K562 (cell line): ENCODE data around the gene HPCAL1. TPM values are rescaled to one million over a fixed set of nuclear protein-coding genes. Genes with fewer than 3 reads are reported as not detected.

Experiments used
- ATAC-seq: fragments of 200-7000 bp; cut with Tn5 transposase; 3 replicates; pipeline ENCODE4 v1.9.1; 2020; ENCODE audit warnings: moderate library complexity
- BruUV-seq: library from RNA; stranded (reverse); fragments of 400-500 nt; replicated peaks from 2 replicates; lab custom pipeline; 2021; lab: Mats Ljungman, UMichigan
- CTCF ChIA-PET: fragments of 300-600 bp; formaldehyde crosslinking; extraction: SDS; loops from one replicate; lab custom pipeline; 2021; ENCODE audit warnings: low intra/inter-chr PET ratio; lab: Yijun Ruan, JAX
- POLR2A ChIA-PET: fragments of 300-600, 350-650 bp; sonication (Branson Sonifier 250); formaldehyde crosslinking; extraction: SDS; loops from one replicate; lab custom pipeline; 2021; ENCODE audit warnings: antibody characterized with exemption, inconsistent platforms; lab: Yijun Ruan, JAX
- DNase-seq, 4 experiments: peaks; one replicate each; pipeline versions ENCODE4 v3.0.0 to v3.0.0-alpha.2; 2011 to 2018; ENCODE audit warnings: low spot score in 3 of 4, mixed read lengths in 3 of 4; ENCODE audit errors: extremely low read depth in 1 of 4
- FAIRE-seq: peaks from 2 replicates; lab custom pipeline; 2011; peaks lifted over from hg19 to GRCh38; lab: Jason Lieb, UNC
- H2AFZ ChIP-seq: 2 replicates; pipeline ENCODE4 v1.6.0; 2011; ENCODE audit warnings: low read depth, low read length, control low read depth, inconsistent platforms
- H3K27ac ChIP-seq: fragments of 200-600 bp; 3 replicates; pipeline ENCODE4 v1.8.0; 2011; ENCODE audit warnings: low read depth, mild to moderate bottlenecking, control low read depth, inconsistent platforms, low read length, moderate library complexity, mixed read lengths; ENCODE audit errors: extremely low read depth
- H3K27me3 ChIP-seq, 2 experiments: fragments of 300-600 bp in 1 of 2; 2 replicates in 1 of 2; 3 replicates in 1 of 2; pipeline versions ENCODE4 v1.6.0 to v1.8.0; 2011; ENCODE audit warnings: inconsistent platforms in 2 of 2, low read length in 2 of 2, mild to moderate bottlenecking in 1 of 2, mixed read lengths in 1 of 2, moderate library complexity in 1 of 2; ENCODE audit not compliant: control insufficient read depth in 2 of 2, insufficient read depth in 2 of 2
- H3K36me3 ChIP-seq: fragments of 300-600 bp; 3 replicates; pipeline ENCODE4 v1.8.0; 2011; ENCODE audit warnings: mild to moderate bottlenecking, low read length, inconsistent platforms; ENCODE audit not compliant: control insufficient read depth, insufficient read depth
- H3K4me1 ChIP-seq, 2 experiments: fragments of 200-600 bp in 1 of 2; replicated peaks in 1 of 2; 2 replicates in 1 of 2; 3 replicates in 1 of 2; pipeline versions ENCODE4 v1.5.1 to v1.8.0; 2011; ENCODE audit warnings: inconsistent platforms in 2 of 2, low read length in 2 of 2, mild to moderate bottlenecking in 1 of 2, mixed read lengths in 1 of 2, moderate library complexity in 1 of 2; ENCODE audit not compliant: control insufficient read depth in 2 of 2, insufficient read depth in 2 of 2
- H3K4me2 ChIP-seq: 2 replicates; pipeline ENCODE4 v1.6.1; 2011; ENCODE audit warnings: low read length, control low read depth, inconsistent platforms, mixed read lengths; ENCODE audit not compliant: insufficient read depth
- H3K4me3 ChIP-seq: fragments of 200-600 bp; sonication (generic), shearing (Covaris generic); 2 replicates; pipeline ENCODE4 v1.5.1; 2016; ENCODE audit warnings: control low read depth, inconsistent platforms
- H3K79me2 ChIP-seq: fragments of 200-600 bp; 3 replicates; pipeline ENCODE4 v1.8.0; 2011; ENCODE audit warnings: low read length, inconsistent platforms; ENCODE audit not compliant: control insufficient read depth, insufficient read depth
- H3K9ac ChIP-seq, 2 experiments: 2 replicates each; pipeline versions ENCODE4 v1.6.0 to v1.6.1; 2011; ENCODE audit warnings: low read depth in 2 of 2, low read length in 2 of 2, control low read depth in 1 of 2, inconsistent platforms in 1 of 2, mild to moderate bottlenecking in 1 of 2, mixed read lengths in 1 of 2; ENCODE audit not compliant: insufficient read depth in 1 of 2
- H3K9me1 ChIP-seq: one replicate; pipeline ENCODE4 v1.6.0; 2011; ENCODE audit warnings: inconsistent platforms, mild to moderate bottlenecking, low read length, moderate library complexity; ENCODE audit not compliant: control insufficient read depth, insufficient read depth
- H3K9me3 ChIP-seq: replicated peaks from 2 replicates; pipeline ENCODE4 v1.5.1; 2011; ENCODE audit warnings: low read depth, low read length, inconsistent platforms; ENCODE audit not compliant: control insufficient read depth, insufficient read depth
- H4K20me1 ChIP-seq: replicated peaks from 2 replicates; pipeline ENCODE4 v1.6.1; 2011; ENCODE audit warnings: low read length, inconsistent platforms, mixed read lengths; ENCODE audit not compliant: control insufficient read depth, insufficient read depth
- AFF4 ChIP-seq: sonication (generic); formaldehyde crosslinking; IDR thresholded peaks from 2 replicates; pipeline ENCODE4 v1.8.0; 2023; ENCODE audit warnings: mild to moderate bottlenecking, missing genetic modification reagents
- ATF3 ChIP-seq, 2 experiments: fragments of 450-650 bp in 1 of 2; sonication (generic) in 1 of 2; formaldehyde crosslinking in 1 of 2; IDR thresholded peaks in 1 of 2; conservative IDR thresholded peaks in 1 of 2; 2 replicates each; pipeline versions ENCODE4 v1.6.1 to v1.8.1; 2016 to 2023; ENCODE audit warnings: mild to moderate bottlenecking in 2 of 2, moderate library complexity in 2 of 2, inconsistent platforms in 1 of 2, missing genetic modification reagents in 1 of 2
- CTCFL ChIP-seq: IDR thresholded peaks from 2 replicates; pipeline ENCODE4 v1.6.1; 2011; ENCODE audit warnings: borderline replicate concordance, low read depth, mild to moderate bottlenecking, moderate library complexity, low read length; ENCODE audit not compliant: insufficient read depth, poor library complexity, severe bottlenecking
- FOS ChIP-seq: IDR thresholded peaks from 3 replicates; pipeline ENCODE4 v1.6.1; 2011; ENCODE audit not compliant: insufficient read length; ENCODE audit errors: extremely low read depth
- GABPB1 ChIP-seq: sonication (generic); formaldehyde crosslinking; IDR thresholded peaks from 2 replicates; pipeline ENCODE4 v1.8.0; 2022; ENCODE audit warnings: mild to moderate bottlenecking, missing genetic modification reagents
- KDM5B ChIP-seq: fragments of 200-600 bp; sonication (generic); IDR thresholded peaks from 2 replicates; pipeline ENCODE4 v1.6.1; 2012; ENCODE audit warnings: low read depth, mild to moderate bottlenecking, moderate library complexity, low read length, control low read depth, inconsistent platforms; ENCODE audit not compliant: insufficient replicate concordance
- L3MBTL2 ChIP-seq: fragments of 450-650 bp; IDR thresholded peaks from 2 replicates; pipeline ENCODE4 v1.6.1; 2016; ENCODE audit warnings: mild to moderate bottlenecking, moderate library complexity
- NRF1 ChIP-seq, 2 experiments: fragments of 450-650 bp; IDR thresholded peaks in 1 of 2; conservative IDR thresholded peaks in 1 of 2; 2 replicates each; pipeline ENCODE4 v1.6.1; 2014; ENCODE audit warnings: mild to moderate bottlenecking in 2 of 2
- POLR3A ChIP-seq: IDR thresholded peaks from 2 replicates; pipeline ENCODE4 v1.6.1; 2011; ENCODE audit warnings: borderline replicate concordance, mild to moderate bottlenecking, moderate library complexity; ENCODE audit not compliant: insufficient read length, insufficient read depth; ENCODE audit errors: extremely low read depth
- RBFOX2 ChIP-seq: fragments of 200-400 bp; formaldehyde crosslinking; IDR thresholded peaks from 2 replicates; pipeline ENCODE4 v1.6.1; 2017; ENCODE audit warnings: low read depth, mild to moderate bottlenecking, low read length, moderate library complexity
- SNIP1 ChIP-seq: fragments of 450-650 bp; IDR thresholded peaks from 2 replicates; pipeline ENCODE4 v1.7.1; 2017; ENCODE audit warnings: low read depth, mild to moderate bottlenecking
- ZNF274 ChIP-seq: IDR thresholded peaks from 2 replicates; pipeline ENCODE4 v1.6.1; 2011; ENCODE audit warnings: low read depth, mild to moderate bottlenecking, low read length, moderate library complexity, borderline replicate concordance
- WGBS: fragments of 100-300 bp; shearing (Covaris generic); methylation state at CpG from one replicate; pipeline ENCODE4 v1.1.6; 2016; ENCODE audit warnings: low coverage, mixed read lengths; ENCODE audit not compliant: insufficient coverage; ENCODE audit errors: missing lambda C conversion rate; 5-methylcytosine and 5-hydroxymethylcytosine counted together
- in situ Hi-C: fragments of 300-500 bp; cut with MboI; formaldehyde crosslinking; loops from 4 replicates; pipeline ENCODE4 v1.15.0; 2018; ENCODE audit warnings: inconsistent platforms, mixed read lengths
- intact Hi-C: fragments of 100-400 bp; cut with micrococcal nuclease; formaldehyde crosslinking; loops from 2 replicates; pipeline ENCODE4 v1.14.2; 2022
- polyA plus RNA-seq, 8 experiments: library from polyadenylated mRNA; depleted of rRNA in 4 of 8; stranded (reverse) in 5 of 8; unstranded in 3 of 8; fragments of >200 nt; fragmentation: Nextera tagmentation in 2 of 8; fragmentation: Illumina TruSeq in 1 of 8; extraction: Ambion mirVana in 2 of 8; extraction: Trizol in 1 of 8; gene quantifications; 2 replicates each; pipeline versions ENCODE4 v1.2.1 to v1.2.3, GENCODE V29; 2011 to 2014; ENCODE audit warnings: inconsistent platforms in 1 of 8, missing spikeins in 1 of 8
- total RNA-seq, 7 experiments: library from RNA; depleted of rRNA in 6 of 7; stranded (reverse); fragments of >200 nt in 6 of 7; fragmentation: Illumina TruSeq in 2 of 7; extraction: Trizol in 2 of 7; gene quantifications; 2 replicates each; pipeline versions ENCODE4 v1.2.1 to v1.2.3, GENCODE V29; 2011 to 2021; ENCODE audit warnings: low replicate concordance in 1 of 7

The HPCAL1 gene
- total and polyA plus RNA-seq, 9 of the 15 experiments (the other 6 are each of a cell fraction or from before 2014, with no cell fraction given), result 2.7 to 65.5 (median 23.9) TPM

GRCh38 chr2:10303694-10304378 lies 1.1 kb downstream of the HPCAL1 start:
- BruUV-seq, result no TSS peak
- ChIA-PET POLR2A (interaction anchor here (0.6 to 1.3 kb wide), 8 partner anchors 10 to 332 kb away, joined by 3 to 9 read pairs (median 3); partner anchors contain the start of gene RRM2), CTCF (interaction anchor here (0.6 kb wide), 2 partner anchors 180 to 279 kb away, joined by 3 to 4 read pairs; no protein-coding TSS in a partner anchor)
- 13% methylated on average over 46 of the region's 53 CpGs for WGBS
- intact Hi-C loops (loop anchor here (2.0 to 10.0 kb wide), 3 partner anchors 25 to 182 kb away; partner anchors contain the start of gene RRM2), in situ Hi-C loops (no loop called here)
- ATAC-seq (peak; percentile 10), DNase-seq (peak; percentile 49 to 59 (median 56)), FAIRE-seq (no peak)
- peaks cover 61% of the 10 kb centered on the region for H3K79me2 ChIP-seq
- peak overlapping the region; percentile 80 for H3K4me3 ChIP-seq
- H3K36me3 ChIP-seq, result no peaks in the 10 kb centered on the region
- H3K9me1 ChIP-seq, result peaks cover 4% of the 10 kb centered on the region
- H3K9me3 ChIP-seq, result no peaks in the 10 kb centered on the region
- peak overlapping the region; percentile 88 for H3K4me2 ChIP-seq
- H3K4me1 ChIP-seq, result peaks cover 49 to 52% of the 10 kb centered on the region in 2 experiments
- peak overlapping the region; percentile 66 to 99 for H3K9ac ChIP-seq
- peaks cover 11% of the 10 kb centered on the region; the same call in 1 of the 2 replicates for H4K20me1 ChIP-seq
- no peak overlapping the region for H3K27ac ChIP-seq
- no peaks in the 10 kb centered on the region for H3K27me3 ChIP-seq
- H2AFZ ChIP-seq, result 0 out of 2 replicates have a peak overlapping the region, but pooled peaks have one; percentile 5
- TF ChIP-seq ZNF274 (no peak), AFF4 (CRISPR knock-in tag) (peak; percentile 71; the same call in 1 of the 2 replicates), FOS (no peak), GABPB1 (peak; percentile 46; the same call in 1 of the 2 replicates), POLR3A (no peak), KDM5B (peak; percentile 37), NRF1 (conservative IDR thresholded peaks at IDR 0.05 in 1 of 2, IDR thresholded peaks at IDR 0.05 in 1 of 2) (peak in 1 of 2 experiments; percentile 38; a peak in 1 of 4 replicates), RBFOX2 (peak; percentile 58; the same call in 1 of the 2 replicates), ATF3 (IDR thresholded peaks at IDR 0.05) (no peak), ATF3 (CRISPR knock-in tag; conservative IDR thresholded peaks at IDR 0.05) (no peak), CTCFL (peak; percentile 9), L3MBTL2 (peak; percentile 47), SNIP1 (no peak)
